ENCODE measurements around the gene TBCD. TPM values are rescaled to one million over a fixed set of nuclear protein-coding genes. Genes with fewer than 3 reads are reported as not detected.
"Not testable (repeated sequence)": the region's sequence is repeated elsewhere in the genome, so short reads cannot be mapped to it uniquely, and the experiment has no call there.

The TBCD gene
- total RNA-seq, 6 experiments from 2014 or later, result 47.3 to 67.6 (median 62.5) TPM

GRCh38 chr17:82963104-82963950 lies 211.5 kb downstream of the TBCD start:
- Mint-ChIP-seq H3K9me3 (no peaks in the 10 kb centered on the region), H3K27ac (peak overlapping the region; percentile 79), H3K27me3 (ENCODE audit: insufficient read depth) (peaks cover 4% of the 10 kb centered on the region), H3K4me1 (ENCODE audit: low read depth) (peaks cover 20% of the 10 kb centered on the region), H3K36me3 (ENCODE audit: low read depth) (no peaks in the 10 kb centered on the region; the same call in 1 of the 2 replicates), H3K4me3 (peak overlapping the region; percentile 79)
- TF ChIP-seq, protein P1, sequence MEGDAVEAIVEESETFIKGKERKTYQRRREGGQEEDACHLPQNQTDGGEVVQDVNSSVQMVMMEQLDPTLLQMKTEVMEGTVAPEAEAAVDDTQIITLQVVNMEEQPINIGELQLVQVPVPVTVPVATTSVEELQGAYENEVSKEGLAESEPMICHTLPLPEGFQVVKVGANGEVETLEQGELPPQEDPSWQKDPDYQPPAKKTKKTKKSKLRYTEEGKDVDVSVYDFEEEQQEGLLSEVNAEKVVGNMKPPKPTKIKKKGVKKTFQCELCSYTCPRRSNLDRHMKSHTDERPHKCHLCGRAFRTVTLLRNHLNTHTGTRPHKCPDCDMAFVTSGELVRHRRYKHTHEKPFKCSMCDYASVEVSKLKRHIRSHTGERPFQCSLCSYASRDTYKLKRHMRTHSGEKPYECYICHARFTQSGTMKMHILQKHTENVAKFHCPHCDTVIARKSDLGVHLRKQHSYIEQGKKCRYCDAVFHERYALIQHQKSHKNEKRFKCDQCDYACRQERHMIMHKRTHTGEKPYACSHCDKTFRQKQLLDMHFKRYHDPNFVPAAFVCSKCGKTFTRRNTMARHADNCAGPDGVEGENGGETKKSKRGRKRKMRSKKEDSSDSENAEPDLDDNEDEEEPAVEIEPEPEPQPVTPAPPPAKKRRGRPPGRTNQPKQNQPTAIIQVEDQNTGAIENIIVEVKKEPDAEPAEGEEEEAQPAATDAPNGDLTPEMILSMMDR (IDR thresholded peaks at IDR 0.05), result peak; percentile 81
- DNase-seq, result peak; percentile 86

DNA sequence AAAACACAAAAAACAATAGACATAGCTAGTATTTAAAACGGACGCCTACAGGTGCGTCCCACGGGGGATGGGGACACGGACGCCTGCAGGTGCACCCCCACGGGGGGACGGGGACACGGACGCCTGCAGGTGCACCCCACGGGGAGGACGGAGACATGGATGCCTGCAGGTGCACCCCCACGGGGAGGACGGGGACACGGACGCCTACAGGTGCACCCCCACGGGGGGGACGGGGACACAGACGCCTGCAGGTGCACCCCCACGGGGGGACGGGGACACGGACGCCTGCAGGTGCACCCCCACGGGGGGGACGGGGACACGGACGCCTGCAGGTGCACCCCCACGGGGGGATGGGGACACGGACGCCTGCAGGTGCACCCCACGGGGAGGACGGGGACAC lies 212.6 kb downstream of the TBCD start:
- not testable (repeated sequence) for H3K36me3 Mint-ChIP-seq (ENCODE audit: low read depth); H3K4me3 Mint-ChIP-seq; H3K27ac Mint-ChIP-seq; DNase-seq; H3K27me3 Mint-ChIP-seq (ENCODE audit: insufficient read depth); H3K9me3 Mint-ChIP-seq
- H3K4me1 Mint-ChIP-seq (ENCODE audit: low read depth), result peaks cover 20% of the 10 kb centered on the region

GRCh38 chr17:82964851-82965341 lies 213.0 kb downstream of the TBCD start:
- Mint-ChIP-seq H3K9me3 (no peaks in the 10 kb centered on the region), H3K4me1 (ENCODE audit: low read depth) (peaks cover 20% of the 10 kb centered on the region), H3K27me3 (ENCODE audit: insufficient read depth) (peaks cover 4% of the 10 kb centered on the region), H3K27ac (no peak overlapping the region), H3K36me3 (ENCODE audit: low read depth) (no peaks in the 10 kb centered on the region), H3K4me3 (no peak overlapping the region)
- no peak for DNase-seq
- TF ChIP-seq, protein P1 (IDR thresholded peaks at IDR 0.05), result no peak

DNA sequence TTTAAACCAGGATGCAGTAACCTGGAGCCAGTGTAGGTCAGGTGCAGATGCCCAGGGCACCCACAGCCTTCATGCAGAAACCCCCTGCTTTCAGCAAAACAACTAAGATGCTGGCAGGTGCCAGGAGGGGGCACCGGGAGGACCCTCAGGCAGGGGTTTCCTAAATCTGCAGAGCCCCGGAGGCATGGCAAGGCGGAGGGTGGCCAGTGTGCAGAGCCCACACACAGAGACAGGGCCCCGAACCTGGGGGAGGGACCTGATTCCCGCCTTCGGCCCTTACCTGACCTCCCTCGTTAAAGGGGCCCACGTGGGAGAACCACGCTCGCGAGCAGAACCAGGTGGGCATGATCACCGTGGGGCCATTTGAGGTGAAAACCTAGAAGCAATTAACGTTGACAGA lies 213.5 kb downstream of the TBCD start:
- TF ChIP-seq, protein P1 (IDR thresholded peaks at IDR 0.05), result no peak
- H3K9me3 Mint-ChIP-seq, result no peaks in the 10 kb centered on the region
- no peak overlapping the region for H3K4me3 Mint-ChIP-seq
- H3K27ac Mint-ChIP-seq, result no peak overlapping the region
- H3K4me1 Mint-ChIP-seq (ENCODE audit: low read depth), result peaks cover 20% of the 10 kb centered on the region
- DNase-seq, result no peak
- H3K27me3 Mint-ChIP-seq (ENCODE audit: insufficient read depth), result peaks cover 4% of the 10 kb centered on the region
- no peaks in the 10 kb centered on the region for H3K36me3 Mint-ChIP-seq (ENCODE audit: low read depth)

- Mint-ChIP-seq H3K36me3 (ENCODE audit: low read depth) (peaks cover 5% of the 10 kb centered on the region; the same call in 1 of the 2 replicates), H3K27me3 (ENCODE audit: insufficient read depth) (peaks cover 4% of the 10 kb centered on the region), H3K27ac (no peak overlapping the region), H3K9me3 (no peaks in the 10 kb centered on the region; the same call in 1 of the 2 replicates), H3K4me3 (no peak overlapping the region), H3K4me1 (ENCODE audit: low read depth) (peaks cover 20% of the 10 kb centered on the region)
- no peak for DNase-seq
- TF ChIP-seq, protein P1 (IDR thresholded peaks at IDR 0.05), result no peak
Measured at GRCh38 chr17:82966415-82966814, 214.6 kb downstream of the TBCD start.

Measured in HFFc6 (cell line).